GM18858 (cell line): ENCODE measurements around the gene UGT1A3.

Experiments used
- ATAC-seq: cut with Tn5 transposase; IDR thresholded peaks from one replicate; pipeline ENCODE4 v1.9.1; 2021; ENCODE audit not compliant: unreplicated experiment

The UGT1A3 gene

DNA sequence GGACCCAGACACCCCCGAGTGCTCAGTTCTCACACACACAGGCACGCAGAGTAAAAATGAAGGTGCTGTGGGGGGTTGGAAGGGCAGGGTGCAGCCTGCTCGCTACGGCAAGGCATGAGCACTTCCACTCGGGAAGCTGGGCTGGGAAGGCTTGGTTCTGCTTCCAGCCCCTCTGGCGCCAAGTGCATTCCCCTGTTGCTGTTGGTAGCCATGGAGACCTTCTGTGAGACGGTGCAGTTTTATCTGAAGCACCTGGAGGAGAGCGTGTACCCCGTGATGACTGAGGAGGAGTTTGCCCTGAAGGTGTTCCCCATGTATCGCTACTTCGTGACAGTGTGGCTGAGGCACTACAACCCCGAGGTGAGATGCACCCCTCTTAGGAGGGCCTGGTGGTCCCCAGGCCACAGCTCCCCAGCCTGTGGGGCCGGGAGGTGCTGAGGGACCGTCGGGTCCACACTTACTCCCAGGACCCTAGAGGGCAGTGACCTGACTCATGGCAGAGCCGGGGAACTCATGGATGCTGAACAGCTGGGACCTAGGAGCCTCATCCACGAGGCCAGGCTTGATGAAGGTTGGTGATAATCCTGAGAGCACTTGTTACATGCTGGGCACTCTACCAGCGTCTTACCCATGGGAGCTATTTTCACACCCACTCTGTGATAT lies 64.8 kb downstream of the UGT1A3 start:
- ATAC-seq, result no peak

DNA sequence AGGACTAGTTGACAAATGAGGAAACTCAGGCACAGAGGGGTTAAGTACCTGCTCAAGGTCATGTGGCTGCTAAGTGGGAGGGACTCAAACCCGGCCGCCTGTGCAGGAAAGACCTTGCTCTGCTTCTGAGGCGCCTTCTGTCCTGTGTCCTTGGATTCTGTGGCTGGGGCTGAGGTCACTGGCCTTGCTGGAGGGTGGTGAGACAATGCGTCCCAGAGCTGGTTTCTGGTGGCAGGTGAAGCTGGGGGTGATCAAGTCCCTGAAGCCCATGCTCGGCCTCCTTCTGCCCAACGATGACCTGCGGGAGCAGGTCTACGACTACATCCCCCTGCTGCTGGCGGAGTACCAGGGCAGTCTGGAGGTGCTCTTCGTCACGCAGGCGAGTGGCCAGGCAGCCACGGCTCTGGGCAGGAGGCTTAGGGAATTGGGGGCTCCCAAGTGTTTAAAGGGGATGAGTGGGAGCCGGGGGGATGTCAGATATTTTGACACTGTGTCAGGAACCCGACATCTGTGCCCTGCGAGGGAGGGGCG lies 65.4 kb downstream of the UGT1A3 start:
- ATAC-seq, result no peak

DNA sequence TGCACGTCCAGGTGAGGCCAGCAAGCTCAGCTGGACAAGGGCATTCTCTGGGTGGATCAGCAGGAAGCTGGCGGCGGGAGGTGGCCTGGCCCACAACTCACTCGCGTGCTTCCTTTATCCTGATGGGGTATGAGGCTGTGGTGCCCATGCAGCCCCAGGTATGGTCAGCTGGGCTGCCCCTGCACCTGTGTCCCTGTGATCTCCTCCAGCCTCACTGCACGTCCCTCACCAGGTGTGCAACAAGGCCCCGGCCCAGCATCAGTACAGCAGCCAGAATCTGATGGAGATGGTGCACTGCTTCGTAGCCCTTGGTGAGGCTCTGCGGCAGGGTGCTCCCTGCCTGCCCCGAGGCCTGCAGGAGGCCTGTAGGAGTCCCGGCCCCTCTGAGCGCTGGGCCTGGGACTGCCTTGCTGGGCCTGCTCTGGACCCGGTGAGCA lies 66.9 kb downstream of the UGT1A3 start:
- ATAC-seq, result no peak

DNA sequence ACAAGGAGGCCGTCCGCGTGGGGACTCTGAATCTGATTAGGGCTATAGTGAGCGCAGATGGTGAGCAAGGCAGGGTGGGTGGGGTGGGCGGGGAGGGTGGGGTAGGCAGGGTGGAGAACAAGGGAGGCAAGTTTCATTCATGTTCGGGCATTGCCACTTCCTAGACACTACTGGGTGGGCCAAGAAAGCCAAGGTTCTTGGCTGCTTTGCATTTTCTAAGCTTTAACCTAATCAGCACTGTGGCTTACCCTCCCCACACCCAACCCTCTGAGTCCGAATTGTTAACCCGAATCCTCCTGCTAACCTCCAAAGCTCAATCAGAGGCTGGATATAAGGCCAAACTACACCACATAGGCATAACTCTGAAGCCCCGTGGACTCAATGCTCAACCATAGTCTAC lies 67.4 kb downstream of the UGT1A3 start:
- ATAC-seq, result no peak

DNA sequence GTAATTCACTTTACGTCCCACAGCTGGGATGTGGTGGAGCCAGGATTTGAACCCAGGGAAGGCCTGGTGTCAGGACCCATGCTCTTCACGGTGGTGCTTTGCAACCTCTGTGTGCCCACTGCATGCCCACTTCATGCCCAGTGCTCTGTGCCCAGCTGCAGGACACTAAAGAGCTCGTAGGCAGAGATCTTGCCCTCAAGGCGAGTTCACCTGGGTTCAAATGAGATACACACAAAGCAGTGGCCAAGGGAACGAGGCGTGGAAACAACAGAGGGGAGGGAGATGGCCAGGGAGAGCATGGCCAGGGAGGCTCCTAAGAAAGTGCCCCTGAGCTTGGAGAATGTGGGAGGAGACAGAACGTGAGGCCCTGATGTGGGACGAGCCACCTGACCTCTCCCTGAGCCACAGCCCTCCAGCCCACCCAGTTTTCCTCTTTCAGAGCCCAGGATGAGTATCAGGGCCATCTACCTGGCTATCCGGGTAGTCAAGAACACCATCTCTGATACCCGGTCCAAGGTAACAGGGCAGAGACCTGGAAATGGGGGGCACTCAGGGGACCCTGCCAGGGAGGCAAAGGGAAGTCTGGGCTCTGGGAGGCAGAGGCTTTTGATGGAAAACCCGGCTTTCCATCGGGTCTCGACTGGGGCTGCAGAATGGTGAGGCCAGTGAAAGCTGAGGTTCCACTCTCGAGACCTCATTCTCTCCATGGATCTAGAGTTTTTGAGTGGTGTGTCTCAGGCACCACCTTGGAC lies 69.7 kb downstream of the UGT1A3 start:
- ATAC-seq, result no peak

DNA sequence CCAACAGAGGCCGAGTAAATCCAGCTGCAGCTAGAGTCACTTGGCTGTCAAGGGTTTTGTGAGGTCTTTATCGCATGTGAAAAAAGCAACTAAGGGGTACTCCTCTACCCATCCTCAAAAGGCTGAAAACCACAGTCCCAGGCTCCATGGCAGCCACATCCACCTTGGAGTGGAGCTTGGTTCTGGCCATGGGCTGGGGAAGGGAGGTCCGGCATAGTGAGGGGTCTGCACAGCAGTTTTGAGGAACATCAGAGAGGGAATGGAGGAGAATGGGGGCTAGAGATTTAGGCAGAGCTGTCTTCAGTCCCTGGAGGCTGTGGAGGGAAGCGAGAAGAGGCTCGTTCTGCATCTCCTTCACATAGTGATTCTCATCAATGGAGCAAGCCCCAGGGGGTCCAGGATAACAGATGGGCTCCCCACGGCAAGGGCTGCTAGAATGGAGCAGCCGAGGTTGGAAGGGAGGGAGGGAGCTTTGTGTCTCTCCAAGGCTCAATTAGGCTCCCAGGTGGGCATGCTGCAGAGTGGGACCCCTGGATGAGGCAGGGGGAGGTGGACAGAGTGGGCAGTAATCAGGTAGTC lies 70.3 kb downstream of the UGT1A3 start:
- no peak for ATAC-seq

DNA sequence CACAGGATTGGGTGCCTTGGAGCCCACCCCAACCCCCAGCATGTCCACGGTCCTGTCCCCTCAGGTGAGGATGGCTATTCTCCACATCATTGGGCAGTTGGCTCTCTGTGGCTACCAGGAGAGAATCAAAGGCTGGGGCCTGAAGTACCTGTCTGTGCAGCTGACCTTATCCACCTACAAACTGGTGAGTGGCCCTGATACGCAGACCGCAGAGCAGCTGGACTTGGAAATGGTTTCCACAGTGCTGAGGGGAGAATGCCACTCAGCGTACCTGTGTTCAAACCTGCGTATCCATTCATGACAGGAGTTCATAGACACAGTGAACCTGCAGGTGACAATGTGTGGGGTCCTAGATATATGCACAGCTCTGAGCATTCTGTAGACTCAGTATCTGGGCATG lies 70.9 kb downstream of the UGT1A3 start:
- no peak for ATAC-seq

DNA sequence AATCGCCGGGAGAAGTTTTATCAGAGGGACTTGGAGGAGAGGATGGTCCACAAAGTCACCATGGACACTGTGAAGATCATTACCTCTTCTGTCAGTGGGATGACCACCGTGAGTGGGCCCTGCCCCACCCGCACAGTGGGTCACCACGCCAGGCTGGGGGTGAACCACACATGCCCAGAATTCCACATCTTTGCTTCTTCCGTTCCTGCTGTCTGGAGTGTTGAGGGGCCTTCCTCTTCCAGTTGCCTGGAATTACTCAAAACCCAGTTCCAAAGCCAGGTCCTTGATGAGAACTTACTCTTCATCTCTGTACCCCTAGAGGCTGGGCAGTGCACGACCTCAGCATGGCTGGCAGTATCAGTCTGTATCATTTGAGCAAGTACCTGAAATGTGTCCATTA lies 71.4 kb downstream of the UGT1A3 start:
- ATAC-seq, result no peak

DNA sequence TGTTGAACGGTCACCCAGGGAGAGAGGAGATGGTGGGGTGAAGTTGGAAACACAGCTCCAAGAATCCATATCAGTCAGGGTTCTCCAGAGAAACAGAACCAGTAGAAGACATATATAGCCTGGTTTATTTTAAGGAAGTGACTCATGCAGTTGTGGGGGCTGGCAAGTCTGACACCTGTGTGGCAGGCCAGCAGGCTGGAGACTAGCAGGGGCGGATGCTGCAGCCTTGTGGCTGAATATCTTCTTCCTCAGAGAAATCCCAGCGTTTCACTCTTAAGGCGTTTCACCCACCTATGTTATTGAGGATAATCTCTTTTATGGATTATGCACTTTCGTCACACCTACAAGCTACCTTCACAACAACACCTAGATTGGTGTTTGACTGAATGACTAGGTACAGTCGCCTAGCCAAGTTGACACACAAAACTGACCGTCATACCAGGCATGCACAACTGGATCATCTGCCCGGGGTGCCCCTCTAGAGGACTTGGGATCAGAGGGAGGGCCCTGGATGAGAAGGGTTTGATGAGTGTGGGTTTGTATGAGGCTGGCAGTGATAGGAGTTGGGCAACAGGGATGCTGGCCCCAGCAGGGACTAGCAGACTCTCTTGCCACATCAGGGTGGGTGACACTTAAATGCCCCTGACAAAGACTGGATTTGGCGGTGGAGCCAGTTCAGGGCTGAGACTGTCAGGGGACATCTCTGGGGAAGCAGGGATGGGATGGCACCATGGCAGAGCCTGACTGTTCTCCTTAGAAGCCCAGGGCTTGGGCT lies 72.7 kb downstream of the UGT1A3 start:
- ATAC-seq, result no peak

DNA sequence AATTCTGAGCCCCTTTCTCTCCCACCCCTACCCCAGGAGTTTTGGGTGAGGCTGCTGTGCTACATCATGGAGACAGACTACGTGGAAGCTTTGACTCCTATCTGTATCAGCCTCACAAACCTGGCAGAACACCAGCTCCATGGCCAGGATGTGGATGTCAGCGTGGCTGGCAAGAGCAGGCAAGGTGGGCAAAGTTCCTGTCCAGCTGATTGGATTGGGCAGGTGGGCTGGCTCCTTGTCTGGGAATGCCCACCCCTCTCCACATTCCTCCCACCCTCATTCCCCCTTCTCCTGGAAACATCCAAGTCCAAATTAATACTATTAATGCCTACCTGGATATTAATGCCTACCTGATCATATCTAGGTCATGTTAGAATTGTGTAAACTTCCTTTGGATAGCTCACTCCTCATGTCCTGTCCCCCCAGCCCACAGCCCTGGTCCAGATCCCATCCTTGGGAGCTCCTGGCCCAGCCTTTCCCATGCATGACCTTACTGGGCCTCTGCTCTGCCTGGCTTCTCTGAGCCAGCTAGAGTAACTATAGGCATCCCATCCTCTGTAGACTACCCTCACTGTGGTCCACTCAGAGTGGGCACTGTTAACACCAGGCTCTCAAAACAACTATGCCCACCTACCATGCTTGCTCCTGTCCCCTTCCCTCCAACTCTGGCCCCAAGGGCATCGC lies 73.4 kb downstream of the UGT1A3 start:
- ATAC-seq, result no peak

DNA sequence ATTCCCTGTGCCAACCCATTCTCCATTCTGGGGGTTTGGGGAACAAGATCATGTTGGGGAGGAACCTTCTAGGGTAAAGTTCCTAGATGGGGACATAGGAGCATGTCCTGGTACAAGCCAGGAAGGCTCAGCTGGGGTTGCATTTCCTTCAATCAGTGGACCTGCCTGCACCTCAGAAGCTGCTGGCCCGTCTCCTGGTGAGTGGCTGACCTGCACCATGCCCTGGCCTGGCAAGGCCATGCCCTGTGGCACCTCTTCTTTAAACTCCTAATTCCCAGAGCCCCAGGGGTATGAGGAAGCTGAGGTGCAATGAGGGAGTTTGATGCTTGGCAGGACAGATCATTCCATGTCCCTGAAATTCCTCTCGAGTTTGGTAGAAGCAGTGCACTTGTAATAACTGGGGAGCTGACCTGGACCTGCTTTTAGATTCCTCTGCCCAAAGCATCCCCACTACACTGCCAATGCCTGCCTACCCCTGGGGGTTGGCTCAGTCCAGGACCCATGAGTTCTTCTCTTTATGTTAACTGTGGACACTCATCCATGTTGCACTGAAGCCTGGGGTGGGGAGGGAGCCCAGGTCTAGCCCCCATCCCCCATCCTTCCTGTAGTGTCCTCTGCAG lies 74.6 kb downstream of the UGT1A3 start:
- no peak for ATAC-seq

DNA sequence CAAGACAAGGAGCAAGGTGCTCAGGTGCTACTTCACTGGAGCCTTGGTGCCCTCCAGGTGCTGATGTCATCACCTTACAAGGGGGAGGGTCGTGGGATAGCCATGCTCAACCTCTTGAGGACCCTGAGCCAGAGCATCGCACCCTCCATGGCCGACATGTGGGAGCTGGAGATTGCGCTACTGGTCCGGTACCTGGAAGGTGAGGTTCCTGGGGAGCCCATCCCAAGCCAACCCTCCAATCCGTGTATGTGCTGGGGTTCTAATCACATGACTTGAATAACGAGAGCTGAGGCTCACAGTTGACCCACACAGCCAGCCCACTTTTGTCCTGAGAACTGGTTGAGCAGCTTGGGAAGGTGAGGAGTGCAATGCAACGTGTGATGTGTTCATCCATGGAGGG lies 75.2 kb downstream of the UGT1A3 start:
- ATAC-seq, result no peak

DNA sequence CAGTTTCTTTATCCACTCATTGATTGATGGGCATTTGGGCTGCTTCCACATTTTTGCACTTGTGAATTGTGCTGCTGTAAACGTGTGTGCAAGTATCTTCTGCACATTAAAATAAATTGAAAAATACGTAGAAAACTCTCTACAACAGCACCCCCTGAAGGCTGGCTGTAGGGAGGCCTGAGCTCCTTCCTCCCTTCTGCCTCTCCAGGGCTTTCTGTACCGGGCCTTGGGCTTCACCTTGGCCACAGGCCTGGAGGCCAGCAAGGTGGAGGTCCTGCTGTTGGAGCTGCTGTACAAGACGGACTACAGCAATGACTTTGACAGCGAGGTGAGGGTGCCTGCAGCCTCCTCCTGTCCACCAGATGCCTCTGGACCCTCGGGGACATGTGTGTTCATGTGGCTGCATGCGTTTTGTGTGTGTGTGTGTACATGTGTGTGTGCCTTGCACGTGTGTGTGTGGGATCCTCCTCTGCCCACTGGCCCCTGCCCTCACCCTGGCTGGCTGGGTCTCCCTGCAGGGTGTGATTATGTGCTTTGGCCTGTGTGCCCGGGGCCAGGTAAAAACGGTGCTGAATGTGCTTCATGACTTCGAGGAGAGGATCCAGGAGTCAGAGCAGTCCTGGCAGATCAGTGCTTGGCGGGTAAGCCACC lies 78.5 kb downstream of the UGT1A3 start:
- no peak for ATAC-seq

DNA sequence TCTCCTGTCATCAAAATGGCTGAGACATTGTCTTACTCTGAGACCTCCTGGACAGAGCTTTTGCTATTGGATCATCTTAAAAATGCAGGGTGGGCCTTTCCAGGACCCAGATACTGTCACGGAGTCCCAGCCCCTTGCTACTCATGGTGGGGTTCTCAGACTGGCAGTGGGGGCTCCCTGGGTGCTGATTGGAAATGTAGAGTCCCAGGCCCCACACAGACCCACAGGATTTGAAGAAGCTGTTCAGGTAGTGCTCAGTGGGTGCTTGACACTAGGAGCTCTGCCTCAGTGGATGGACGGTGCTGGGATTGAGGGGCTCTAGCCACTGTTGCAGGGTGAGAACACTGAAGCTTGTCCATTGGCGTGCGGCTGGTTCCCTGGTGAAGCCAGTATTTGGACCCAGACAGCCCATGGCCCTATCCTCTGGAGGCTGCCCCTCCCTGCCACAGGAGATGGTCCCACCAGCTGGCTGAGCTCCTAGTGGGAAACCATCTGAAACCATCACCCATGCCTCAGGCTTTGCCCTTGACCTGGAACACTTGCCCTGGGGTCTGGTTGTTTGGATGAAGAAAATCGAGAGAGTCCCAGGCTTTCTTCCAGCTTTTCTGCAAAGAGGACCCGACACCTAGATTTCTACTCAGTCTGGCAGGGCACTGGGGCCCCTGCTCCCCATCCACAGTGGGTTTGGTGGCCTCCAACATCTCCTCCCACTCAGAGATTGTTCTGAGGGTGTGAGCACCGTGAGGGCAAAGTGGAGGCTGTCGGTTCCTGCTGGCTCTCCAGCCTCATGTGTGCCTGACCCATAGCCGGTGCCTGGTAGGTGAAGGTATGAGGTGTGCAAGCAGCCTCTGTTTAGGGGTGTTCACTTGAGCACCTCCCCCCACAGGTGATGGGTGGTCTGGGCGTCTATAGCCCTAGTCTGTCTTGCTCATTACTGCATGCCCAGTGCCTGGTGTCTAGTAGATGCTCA lies 79.4 kb downstream of the UGT1A3 start:
- no peak for ATAC-seq

DNA sequence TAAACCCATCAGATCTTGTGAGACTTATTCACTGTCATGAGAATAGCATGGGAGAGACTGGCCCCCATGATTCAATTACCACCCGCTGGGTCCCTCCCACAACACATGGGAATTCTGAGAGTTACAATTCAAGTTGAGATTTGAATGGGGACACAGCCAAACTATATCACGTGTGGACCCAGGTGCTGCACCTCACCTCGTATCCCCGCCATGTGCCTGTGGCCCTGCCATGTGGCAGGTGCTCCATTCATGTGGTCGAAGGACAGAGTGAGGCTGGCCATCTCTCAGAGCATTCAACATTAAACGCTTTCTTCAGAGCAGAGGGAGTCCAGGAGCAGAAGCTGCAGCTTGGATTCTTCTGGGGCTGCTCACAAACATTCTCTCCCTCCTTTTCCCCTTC lies 81.5 kb downstream of the UGT1A3 start:
- ATAC-seq, result no peak

DNA sequence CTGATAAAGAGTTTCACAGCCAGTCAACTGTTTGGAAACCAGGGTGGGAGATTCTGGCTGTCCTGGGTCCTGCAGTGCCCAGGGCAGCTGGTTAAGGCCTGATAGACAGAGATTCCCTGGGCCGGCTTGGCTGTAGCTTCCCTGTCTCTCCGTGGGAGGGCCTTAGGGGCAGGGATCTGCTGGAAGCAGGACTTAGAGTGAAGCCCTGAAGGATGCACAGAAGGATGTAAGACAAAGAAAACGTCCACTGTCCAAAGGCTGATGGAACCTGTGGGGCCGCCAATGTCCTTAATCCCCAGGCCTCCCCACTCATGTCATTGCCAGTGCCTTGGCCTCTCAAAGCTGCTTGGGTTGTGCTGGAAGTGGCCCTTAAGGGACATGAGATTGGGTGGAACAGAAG lies 82.2 kb downstream of the UGT1A3 start:
- no peak for ATAC-seq

DNA sequence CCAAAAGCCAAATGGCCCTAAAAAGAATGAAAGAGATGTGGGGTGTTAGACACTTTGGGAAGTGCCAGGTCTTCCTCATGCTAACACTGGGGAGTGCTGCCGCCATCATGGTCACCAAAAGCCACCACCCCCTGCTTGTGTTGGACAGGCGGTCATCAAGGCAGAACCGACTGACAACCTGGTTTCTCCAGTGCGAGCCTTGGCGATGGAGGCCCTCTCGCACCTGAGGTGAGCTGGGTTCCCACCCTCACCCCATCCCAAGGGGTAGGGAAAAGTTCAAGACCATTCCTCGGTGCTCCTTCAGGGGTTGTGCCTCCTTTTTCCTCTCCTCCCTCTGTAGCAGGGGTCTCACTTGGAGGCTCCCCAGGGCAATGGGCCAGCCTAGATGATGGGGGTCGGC lies 82.9 kb downstream of the UGT1A3 start:
- no peak for ATAC-seq

DNA sequence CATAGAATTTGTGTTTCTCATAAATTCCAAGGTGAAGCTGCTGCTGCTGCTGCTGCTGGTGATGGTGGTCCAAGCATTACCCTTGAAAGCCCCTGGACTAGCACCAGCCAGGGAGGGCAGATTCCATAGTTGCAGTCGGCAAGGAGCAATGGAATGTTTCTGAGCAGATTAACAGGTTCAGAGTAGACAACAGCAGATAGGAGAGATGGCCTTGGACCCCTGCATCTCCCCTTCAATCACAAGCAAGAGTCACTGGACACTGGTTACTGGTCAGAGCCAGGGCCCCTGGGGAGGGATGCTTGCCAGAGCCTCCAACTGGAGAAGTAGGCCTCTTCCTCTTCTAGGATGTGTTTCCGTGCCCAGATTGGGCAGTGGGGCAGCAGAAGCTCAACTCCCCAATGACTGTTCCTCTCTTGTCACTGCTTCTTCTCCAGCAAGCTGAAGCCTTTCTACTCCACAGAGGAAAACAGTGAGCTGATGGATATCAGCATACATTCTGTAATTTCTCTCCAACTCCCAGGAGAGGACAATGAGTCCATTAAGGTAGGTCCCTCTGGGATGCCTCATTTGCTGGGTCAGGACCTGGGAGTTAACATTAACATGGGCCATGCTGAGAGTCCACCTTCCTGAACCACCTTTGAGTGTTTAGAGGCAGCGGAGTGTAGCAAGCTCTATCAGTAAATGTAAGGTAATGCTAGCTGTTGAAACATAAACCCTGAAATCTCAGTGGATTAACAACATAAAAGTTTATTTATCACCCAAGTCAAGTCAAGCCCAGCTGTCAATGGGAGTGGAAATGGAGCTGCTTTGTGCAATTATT lies 84.6 kb downstream of the UGT1A3 start:
- no peak for ATAC-seq
